Esophagus muscularis mucosa (tissue), 3 donors: Measurements from ENCODE around the gene TMEM151A.

ENCODE experiments used
- CTCF ChIP-seq, 3 experiments: fragments of 200-600 bp in 2 of 3; fragments of 450-650 bp in 1 of 3; sonication (generic) in 2 of 3; IDR thresholded peaks; one replicate each; pipeline ENCODE4 v1.5.1; 2017 to 2019; ENCODE audit warnings: antibody characterized with exemption in 3 of 3, mild to moderate bottlenecking in 2 of 3, moderate library complexity in 1 of 3
- POLR2AphosphoS5 ChIP-seq, 2 donors: sonication (generic); formaldehyde crosslinking; IDR thresholded peaks; one replicate each; pipeline ENCODE4 v1.6.1; 2017; ENCODE audit warnings: antibody characterized with exemption in 2 of 2

DNA sequence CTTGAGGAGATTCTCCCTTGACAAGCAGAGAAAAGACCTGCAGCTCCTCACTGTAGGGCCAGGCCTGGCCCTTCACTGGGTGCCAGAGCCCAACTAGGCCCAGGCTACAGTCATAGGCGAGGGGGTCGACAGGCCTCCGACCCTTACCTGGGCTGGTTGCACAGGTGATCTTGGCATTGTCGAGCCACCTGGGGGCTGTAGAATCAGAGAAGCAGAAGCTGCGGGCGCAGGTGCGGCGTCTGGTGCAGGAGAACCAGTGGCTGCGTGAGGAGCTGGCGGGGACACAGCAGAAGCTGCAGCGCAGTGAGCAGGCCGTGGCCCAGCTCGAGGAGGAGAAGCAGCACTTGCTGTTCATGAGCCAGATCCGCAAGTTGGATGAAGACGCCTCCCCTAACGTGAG, 30.1 kb upstream of the TMEM151A start:
- TF ChIP-seq CTCF (IDR thresholded peaks at IDR 0.05) (no peak), POLR2AphosphoS5 (IDR thresholded peaks at IDR 0.05) (no peak)
